Measurements from ENCODE around the gene PARM1.

DNA sequence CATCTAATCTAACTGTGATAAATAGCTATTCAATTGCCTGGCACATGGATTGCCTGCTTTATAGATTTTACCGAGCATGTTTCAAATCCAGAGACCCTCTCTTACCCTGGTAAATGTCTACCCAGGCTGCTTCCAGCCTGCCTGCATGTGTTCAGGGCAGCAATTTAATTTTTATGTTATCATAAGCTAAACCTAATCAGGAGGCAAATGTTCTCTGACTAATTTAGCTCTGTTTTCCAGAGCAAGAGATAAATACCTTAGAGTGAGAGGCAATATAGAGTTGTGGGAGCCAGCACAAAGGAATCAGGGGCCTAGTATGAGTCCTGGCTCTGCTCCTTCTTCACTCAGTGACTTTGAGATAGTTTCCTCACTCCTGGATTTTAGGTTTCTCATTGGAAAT, 37.7 kb downstream of the PARM1 start:
- TF ChIP-seq, protein P1, sequence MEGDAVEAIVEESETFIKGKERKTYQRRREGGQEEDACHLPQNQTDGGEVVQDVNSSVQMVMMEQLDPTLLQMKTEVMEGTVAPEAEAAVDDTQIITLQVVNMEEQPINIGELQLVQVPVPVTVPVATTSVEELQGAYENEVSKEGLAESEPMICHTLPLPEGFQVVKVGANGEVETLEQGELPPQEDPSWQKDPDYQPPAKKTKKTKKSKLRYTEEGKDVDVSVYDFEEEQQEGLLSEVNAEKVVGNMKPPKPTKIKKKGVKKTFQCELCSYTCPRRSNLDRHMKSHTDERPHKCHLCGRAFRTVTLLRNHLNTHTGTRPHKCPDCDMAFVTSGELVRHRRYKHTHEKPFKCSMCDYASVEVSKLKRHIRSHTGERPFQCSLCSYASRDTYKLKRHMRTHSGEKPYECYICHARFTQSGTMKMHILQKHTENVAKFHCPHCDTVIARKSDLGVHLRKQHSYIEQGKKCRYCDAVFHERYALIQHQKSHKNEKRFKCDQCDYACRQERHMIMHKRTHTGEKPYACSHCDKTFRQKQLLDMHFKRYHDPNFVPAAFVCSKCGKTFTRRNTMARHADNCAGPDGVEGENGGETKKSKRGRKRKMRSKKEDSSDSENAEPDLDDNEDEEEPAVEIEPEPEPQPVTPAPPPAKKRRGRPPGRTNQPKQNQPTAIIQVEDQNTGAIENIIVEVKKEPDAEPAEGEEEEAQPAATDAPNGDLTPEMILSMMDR (IDR thresholded peaks at IDR 0.05): no peak
- TF ChIP-seq POLR2AphosphoS5 (IDR thresholded peaks at IDR 0.05) (no peak), POLR2A (IDR thresholded peaks at IDR 0.05) (no peak), EP300 (IDR thresholded peaks at IDR 0.05) (no peak)
